ENCODE data around the gene TNNI2. TPM values are rescaled to one million over a fixed set of nuclear protein-coding genes. Genes with fewer than 3 reads are reported as not detected.
"Not testable (repeated sequence)": the region's sequence is repeated elsewhere in the genome, so short reads cannot be mapped to it uniquely, and the experiment has no call there.

TNNI2 gene
- total RNA-seq, 1 donor from 2014 or later, result not detected

DNA sequence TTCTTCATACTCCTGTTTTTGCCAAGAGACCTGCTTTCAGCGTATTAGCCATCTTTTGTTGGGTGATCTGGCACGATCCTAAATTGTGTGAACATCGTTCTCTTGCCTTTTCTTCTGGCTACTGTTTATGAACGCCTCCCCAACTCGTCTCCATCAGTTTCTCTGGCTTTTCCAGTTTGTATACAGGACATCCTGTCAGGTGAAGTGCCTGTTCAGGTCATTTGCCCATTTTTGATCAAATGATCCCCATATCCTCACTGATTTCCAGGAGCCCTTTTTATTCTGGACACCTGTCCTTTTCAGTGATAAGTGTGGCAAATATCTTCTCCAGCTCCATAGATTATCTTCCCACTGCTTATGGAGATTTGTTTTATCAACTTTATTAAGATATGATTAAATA lies 26.5 kb upstream of the TNNI2 start:
- Histone ChIP-seq H3K36me3 (ENCODE audit: control insufficient read depth, insufficient read depth, low read length) (no peaks in the 10 kb centered on the region), H3K27me3 (ENCODE audit: control insufficient read depth, insufficient read depth, low read length) (peaks cover 3% of the 10 kb centered on the region), H3K4me3 (ENCODE audit: low read depth, low read length) (no peak overlapping the region)
- TF ChIP-seq, protein P1, sequence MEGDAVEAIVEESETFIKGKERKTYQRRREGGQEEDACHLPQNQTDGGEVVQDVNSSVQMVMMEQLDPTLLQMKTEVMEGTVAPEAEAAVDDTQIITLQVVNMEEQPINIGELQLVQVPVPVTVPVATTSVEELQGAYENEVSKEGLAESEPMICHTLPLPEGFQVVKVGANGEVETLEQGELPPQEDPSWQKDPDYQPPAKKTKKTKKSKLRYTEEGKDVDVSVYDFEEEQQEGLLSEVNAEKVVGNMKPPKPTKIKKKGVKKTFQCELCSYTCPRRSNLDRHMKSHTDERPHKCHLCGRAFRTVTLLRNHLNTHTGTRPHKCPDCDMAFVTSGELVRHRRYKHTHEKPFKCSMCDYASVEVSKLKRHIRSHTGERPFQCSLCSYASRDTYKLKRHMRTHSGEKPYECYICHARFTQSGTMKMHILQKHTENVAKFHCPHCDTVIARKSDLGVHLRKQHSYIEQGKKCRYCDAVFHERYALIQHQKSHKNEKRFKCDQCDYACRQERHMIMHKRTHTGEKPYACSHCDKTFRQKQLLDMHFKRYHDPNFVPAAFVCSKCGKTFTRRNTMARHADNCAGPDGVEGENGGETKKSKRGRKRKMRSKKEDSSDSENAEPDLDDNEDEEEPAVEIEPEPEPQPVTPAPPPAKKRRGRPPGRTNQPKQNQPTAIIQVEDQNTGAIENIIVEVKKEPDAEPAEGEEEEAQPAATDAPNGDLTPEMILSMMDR (IDR thresholded peaks at IDR 0.05; ENCODE audit: insufficient read depth, low read length, poor library complexity, severe bottlenecking), result no peak
- no peak for DNase-seq (ENCODE audit: low read depth)

DNA sequence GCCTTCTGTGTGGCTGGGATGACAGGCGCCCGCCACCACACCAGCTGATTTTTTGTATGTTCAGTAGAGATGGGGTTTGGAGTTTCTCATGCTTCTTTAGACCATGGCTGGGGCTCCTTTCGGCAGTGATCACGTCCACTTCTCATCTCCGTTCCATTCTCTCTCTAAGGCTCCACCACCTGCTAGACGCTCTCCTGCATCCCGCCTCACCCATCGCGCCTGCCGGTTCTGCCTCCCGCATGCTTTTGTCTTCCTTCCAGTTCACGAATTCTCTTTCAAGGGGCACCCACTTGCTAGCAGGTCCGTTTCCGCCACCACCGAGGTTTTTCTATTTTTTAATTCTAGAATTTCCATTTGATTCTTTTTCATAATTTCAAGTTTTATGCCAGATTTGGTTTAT lies 26.0 kb upstream of the TNNI2 start:
- no peaks in the 10 kb centered on the region for H3K36me3 ChIP-seq (ENCODE audit: control insufficient read depth, insufficient read depth, low read length)
- TF ChIP-seq, protein P1 (IDR thresholded peaks at IDR 0.05; ENCODE audit: insufficient read depth, low read length, poor library complexity, severe bottlenecking), result no peak
- peaks cover 3% of the 10 kb centered on the region for H3K27me3 ChIP-seq (ENCODE audit: control insufficient read depth, insufficient read depth, low read length)
- no peak overlapping the region for H3K4me3 ChIP-seq (ENCODE audit: low read depth, low read length)
- no peak for DNase-seq (ENCODE audit: low read depth)

DNA sequence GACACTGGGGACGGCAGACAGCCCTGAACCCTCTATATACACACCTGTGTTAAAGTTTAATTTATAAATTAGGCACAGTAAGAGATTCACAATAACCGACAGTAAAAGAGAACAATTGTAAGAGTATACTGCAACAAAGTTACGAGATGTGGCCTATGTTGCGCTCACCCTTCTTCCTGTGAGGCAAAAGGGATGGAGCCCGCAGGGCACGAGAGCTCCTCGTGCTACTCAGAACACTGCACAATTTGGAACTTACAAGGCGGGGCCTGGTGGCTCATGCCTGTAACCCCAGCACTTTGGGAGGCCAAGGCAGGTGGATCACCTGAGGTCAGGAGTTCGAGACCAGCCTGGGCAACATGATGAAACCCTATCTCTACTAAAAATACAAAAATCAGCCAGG lies 25.4 kb upstream of the TNNI2 start:
- not testable (repeated sequence) for H3K4me3 ChIP-seq (ENCODE audit: low read depth, low read length); H3K27me3 ChIP-seq (ENCODE audit: control insufficient read depth, insufficient read depth, low read length); H3K36me3 ChIP-seq (ENCODE audit: control insufficient read depth, insufficient read depth, low read length); DNase-seq (ENCODE audit: low read depth)

DNA sequence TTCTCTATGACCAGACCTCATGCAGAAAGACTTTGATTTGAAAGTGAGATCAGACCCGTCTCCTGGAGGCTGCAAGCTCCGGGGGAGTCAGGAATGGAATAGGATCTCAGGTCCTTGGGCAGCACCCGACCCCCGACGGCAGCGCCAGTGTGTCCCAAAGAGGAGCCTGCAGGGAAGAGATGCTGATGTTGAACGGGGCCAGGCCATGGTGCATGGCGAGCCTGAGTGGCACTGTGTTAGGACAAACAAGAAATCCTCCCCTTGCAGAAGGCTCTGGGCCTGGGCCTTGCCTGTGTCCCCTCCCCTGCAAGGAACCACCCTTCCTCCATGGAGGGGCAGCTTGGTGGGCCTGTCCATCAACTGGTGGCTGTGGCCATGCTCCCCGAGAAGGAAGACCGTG lies 24.1 kb upstream of the TNNI2 start:
- Histone ChIP-seq H3K27me3 (ENCODE audit: control insufficient read depth, insufficient read depth, low read length) (peaks cover 5% of the 10 kb centered on the region), H3K4me3 (ENCODE audit: low read depth, low read length) (no peak overlapping the region), H3K36me3 (ENCODE audit: control insufficient read depth, insufficient read depth, low read length) (no peaks in the 10 kb centered on the region)
- TF ChIP-seq, protein P1 (IDR thresholded peaks at IDR 0.05; ENCODE audit: insufficient read depth, low read length, poor library complexity, severe bottlenecking), result no peak
- no peak for DNase-seq (ENCODE audit: low read depth)

DNA sequence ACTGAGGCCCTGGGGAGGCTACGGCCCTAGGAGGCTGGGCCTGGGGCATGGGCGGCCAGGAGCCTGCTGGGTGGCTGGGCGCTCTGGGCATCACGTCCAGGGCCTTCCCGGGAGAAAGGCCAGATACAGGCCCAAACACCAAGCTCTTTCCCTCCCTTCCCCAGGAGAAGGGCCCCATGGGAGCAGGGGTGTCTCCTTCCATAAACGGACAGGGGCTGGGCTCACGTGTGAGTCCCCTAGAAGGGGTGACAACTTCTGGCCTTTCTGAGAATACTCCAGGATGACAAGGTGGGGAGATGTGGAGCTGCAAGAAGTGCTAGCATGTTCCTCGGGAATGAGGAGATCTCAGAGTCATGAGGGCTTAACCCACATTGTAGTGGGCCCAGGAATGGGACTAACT lies 23.5 kb upstream of the TNNI2 start:
- Histone ChIP-seq H3K27me3 (ENCODE audit: control insufficient read depth, insufficient read depth, low read length) (peaks cover 5% of the 10 kb centered on the region), H3K36me3 (ENCODE audit: control insufficient read depth, insufficient read depth, low read length) (no peaks in the 10 kb centered on the region), H3K4me3 (ENCODE audit: low read depth, low read length) (no peak overlapping the region)
- TF ChIP-seq, protein P1 (IDR thresholded peaks at IDR 0.05; ENCODE audit: insufficient read depth, low read length, poor library complexity, severe bottlenecking), result no peak
- DNase-seq (ENCODE audit: low read depth), result no peak

DNA sequence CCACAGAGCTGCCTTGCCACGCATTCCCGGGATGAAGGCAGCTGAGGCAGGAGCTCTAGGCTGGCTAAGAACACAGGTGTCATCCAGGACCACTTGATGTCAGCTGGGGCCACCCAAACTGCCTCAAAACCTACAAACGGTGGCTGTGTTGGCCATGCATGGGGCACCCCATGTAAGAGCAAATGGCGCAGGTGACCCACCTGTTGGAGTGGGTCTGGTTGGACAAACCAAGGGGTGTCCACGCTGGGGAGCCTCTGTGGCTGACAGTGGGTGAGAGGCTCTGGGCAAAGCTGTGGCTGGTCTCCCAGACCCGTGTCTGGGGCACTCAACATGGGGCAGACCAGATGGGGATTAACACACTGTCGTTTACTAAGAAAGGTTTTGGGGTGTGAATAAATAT lies 23.0 kb upstream of the TNNI2 start:
- TF ChIP-seq, protein P1 (IDR thresholded peaks at IDR 0.05; ENCODE audit: insufficient read depth, low read length, poor library complexity, severe bottlenecking), result no peak
- no peaks in the 10 kb centered on the region for H3K36me3 ChIP-seq (ENCODE audit: control insufficient read depth, insufficient read depth, low read length)
- peaks cover 5% of the 10 kb centered on the region for H3K27me3 ChIP-seq (ENCODE audit: control insufficient read depth, insufficient read depth, low read length)
- DNase-seq (ENCODE audit: low read depth), result no peak
- H3K4me3 ChIP-seq (ENCODE audit: low read depth, low read length), result no peak overlapping the region

All from kidney epithelial cell (primary cell).